Chondrocyte (in vitro differentiated cells): ENCODE results near the gene UVRAG. TPM values are rescaled to one million over a fixed set of nuclear protein-coding genes. Genes with fewer than 3 reads are reported as not detected.
A peak's percentile ranks its signal among the peaks of the same experiment; 100 is the strongest.

Experiments used
- DNase-seq: peaks from one replicate; pipeline ENCODE4 v3.0.0; 2021; ENCODE audit warnings: mixed read lengths, low spot score
- H3K27ac Mint-ChIP-seq: one replicate; pipeline ENCODE4 v1.8.0; 2021; ENCODE audit warnings: mild to moderate bottlenecking, moderate library complexity, mixed read lengths; ENCODE audit not compliant: unreplicated experiment
- H3K27me3 Mint-ChIP-seq: 2 replicates; pipeline ENCODE4 v1.8.0; 2021; ENCODE audit warnings: low read depth, mixed read lengths
- H3K36me3 Mint-ChIP-seq: 2 replicates; pipeline ENCODE4 v1.8.0; 2021; ENCODE audit warnings: low read depth, mixed read lengths
- H3K4me1 Mint-ChIP-seq: 2 replicates; pipeline ENCODE4 v1.8.0; 2021; ENCODE audit warnings: low read depth, mild to moderate bottlenecking, mixed read lengths
- H3K4me3 Mint-ChIP-seq: one replicate; pipeline ENCODE4 v1.8.0; 2021; ENCODE audit warnings: mild to moderate bottlenecking, moderate library complexity, mixed read lengths; ENCODE audit not compliant: unreplicated experiment
- H3K9me3 Mint-ChIP-seq: 2 replicates; pipeline ENCODE4 v1.8.0; 2021; ENCODE audit warnings: low read depth, mixed read lengths
- total RNA-seq: library from RNA; stranded (reverse); gene quantifications from 3 replicates; pipeline ENCODE4 v1.2.1, GENCODE V29; 2021
- TF ChIP-seq, protein P1 (sequence below): fragments of 200-600 bp; sonication (generic); IDR thresholded peaks from 2 replicates; pipeline ENCODE4 v1.5.0; 2021; ENCODE audit warnings: antibody characterized with exemption, mild to moderate bottlenecking, moderate library complexity

UVRAG gene
- total RNA-seq, 1 donor from 2014 or later: 16.9 TPM

GRCh38 chr11:75945947-75946346 is 130.9 kb downstream of the UVRAG start:
- Mint-ChIP-seq H3K4me1 (peaks cover 26% of the 10 kb centered on the region), H3K4me3 (no peak overlapping the region), H3K27me3 (no peaks in the 10 kb centered on the region), H3K9me3 (no peaks in the 10 kb centered on the region), H3K27ac (peak overlapping the region; percentile 65), H3K36me3 (no peaks in the 10 kb centered on the region)
- no peak for DNase-seq
- TF ChIP-seq, protein P1, sequence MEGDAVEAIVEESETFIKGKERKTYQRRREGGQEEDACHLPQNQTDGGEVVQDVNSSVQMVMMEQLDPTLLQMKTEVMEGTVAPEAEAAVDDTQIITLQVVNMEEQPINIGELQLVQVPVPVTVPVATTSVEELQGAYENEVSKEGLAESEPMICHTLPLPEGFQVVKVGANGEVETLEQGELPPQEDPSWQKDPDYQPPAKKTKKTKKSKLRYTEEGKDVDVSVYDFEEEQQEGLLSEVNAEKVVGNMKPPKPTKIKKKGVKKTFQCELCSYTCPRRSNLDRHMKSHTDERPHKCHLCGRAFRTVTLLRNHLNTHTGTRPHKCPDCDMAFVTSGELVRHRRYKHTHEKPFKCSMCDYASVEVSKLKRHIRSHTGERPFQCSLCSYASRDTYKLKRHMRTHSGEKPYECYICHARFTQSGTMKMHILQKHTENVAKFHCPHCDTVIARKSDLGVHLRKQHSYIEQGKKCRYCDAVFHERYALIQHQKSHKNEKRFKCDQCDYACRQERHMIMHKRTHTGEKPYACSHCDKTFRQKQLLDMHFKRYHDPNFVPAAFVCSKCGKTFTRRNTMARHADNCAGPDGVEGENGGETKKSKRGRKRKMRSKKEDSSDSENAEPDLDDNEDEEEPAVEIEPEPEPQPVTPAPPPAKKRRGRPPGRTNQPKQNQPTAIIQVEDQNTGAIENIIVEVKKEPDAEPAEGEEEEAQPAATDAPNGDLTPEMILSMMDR: no peak

DNA sequence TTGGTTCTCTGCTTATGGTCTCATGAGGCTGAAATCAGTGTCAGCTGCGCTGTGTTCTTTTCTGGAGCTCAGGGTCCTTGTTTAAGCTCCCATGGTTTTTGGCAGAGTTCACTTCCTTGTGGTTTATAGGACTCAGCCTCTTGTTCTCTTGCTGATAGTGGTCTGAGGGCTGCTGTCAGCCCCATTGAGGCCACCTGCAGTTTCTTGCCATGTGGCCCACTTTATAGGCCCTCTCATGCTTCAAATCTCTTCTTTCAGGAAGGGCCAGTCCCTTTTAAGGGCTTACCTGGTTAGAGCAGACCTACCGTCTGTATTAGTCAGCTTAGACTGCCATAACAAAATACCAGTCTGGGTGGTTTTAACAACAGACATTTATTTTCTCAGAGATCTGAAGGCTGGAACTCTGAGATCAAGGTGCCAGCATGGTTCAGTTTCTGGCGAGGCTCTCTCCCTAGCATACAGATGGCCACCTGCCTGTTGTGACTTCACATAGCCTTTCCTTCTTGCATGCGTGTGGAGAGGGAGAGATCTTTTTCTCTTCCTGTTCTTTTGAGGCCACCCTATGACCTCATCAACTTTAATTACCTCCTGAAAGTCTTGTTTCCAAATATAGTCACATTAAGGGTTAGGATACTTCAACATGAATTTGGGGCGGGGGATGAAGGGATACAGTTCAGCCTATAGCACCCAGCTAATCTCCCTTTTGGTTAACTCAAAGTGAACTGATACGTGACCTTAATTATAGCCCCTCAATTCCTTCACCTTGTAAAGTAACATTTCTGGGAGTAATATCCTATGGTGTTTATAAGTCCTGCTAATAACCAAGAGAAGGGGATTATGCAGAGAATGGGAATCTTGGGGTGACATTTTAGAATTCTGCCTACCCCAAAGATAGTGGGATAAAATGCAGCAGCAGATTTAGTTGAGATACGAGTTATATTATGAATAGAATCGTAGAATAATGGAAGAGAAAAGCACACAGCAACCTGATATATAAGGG is 131.8 kb downstream of the UVRAG start:
- TF ChIP-seq, protein P1: no peak
- Mint-ChIP-seq H3K9me3 (no peaks in the 10 kb centered on the region), H3K27me3 (no peaks in the 10 kb centered on the region), H3K4me3 (no peak overlapping the region), H3K4me1 (peaks cover 26% of the 10 kb centered on the region), H3K27ac (peak overlapping the region; percentile 65), H3K36me3 (no peaks in the 10 kb centered on the region)
- DNase-seq: no peak

DNA sequence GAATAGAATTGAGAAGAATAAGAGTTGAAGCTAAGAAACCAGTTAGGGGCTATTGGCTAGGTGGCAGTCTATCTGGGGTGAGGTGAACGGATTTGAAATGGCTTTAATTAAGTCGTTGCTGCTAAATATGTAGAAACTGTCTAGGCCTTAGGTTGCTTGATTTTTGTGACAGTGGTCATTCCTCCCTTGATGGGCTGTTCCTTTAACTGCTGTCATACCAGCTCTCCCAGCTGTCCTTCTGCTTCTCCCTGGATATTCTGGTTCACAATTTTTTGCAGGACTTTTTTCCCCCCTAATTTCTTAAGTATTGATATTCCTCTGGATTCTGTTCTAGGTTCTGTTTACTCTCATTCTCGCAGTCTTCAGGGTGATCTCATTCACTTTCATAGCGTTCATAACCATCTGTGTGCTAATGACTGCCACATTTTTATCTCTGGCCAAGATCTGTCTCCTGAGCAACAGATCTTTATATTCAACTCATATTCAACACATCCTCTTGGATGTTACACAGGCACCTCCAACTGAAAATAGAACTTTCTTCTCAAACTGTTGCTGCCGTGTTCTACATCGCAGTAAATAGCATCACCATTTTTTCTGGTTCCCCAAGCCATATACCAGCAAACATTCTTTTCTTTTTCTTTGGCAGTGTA is 134.1 kb downstream of the UVRAG start:
- H3K27ac Mint-ChIP-seq: no peak overlapping the region
- no peaks in the 10 kb centered on the region for H3K9me3 Mint-ChIP-seq
- TF ChIP-seq, protein P1: no peak
- no peak for DNase-seq
- no peak overlapping the region for H3K4me3 Mint-ChIP-seq
- peaks cover 40% of the 10 kb centered on the region for H3K4me1 Mint-ChIP-seq
- no peaks in the 10 kb centered on the region for H3K27me3 Mint-ChIP-seq
- no peaks in the 10 kb centered on the region for H3K36me3 Mint-ChIP-seq

GRCh38 chr11:75950141-75950540 is 135.1 kb downstream of the UVRAG start:
- peaks cover 50% of the 10 kb centered on the region for H3K4me1 Mint-ChIP-seq
- TF ChIP-seq, protein P1: no peak
- H3K4me3 Mint-ChIP-seq: no peak overlapping the region
- no peaks in the 10 kb centered on the region for H3K27me3 Mint-ChIP-seq
- no peak overlapping the region for H3K27ac Mint-ChIP-seq
- no peak for DNase-seq
- no peaks in the 10 kb centered on the region for H3K36me3 Mint-ChIP-seq
- no peaks in the 10 kb centered on the region for H3K9me3 Mint-ChIP-seq

DNA sequence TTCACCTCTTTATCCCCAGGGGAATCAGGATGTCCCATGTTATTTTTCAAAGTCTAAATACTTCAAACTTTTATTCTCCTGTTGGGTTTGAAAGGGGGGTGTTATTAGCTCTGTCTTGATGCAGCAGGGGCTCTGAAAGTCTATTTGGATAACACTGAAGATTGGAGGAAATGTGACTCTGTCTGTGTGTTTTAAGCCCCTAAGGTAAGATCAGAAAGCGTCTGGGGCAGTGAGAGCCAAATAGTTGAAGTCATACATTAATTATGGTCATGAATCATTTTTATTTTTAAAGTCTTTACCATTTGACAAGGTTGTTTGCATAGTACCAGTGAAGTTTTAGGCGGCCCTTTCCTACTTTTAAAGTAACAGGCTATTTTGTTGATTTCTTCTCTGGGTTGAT is 139.0 kb downstream of the UVRAG start:
- DNase-seq: no peak
- Mint-ChIP-seq H3K36me3 (peaks cover 1% of the 10 kb centered on the region), H3K9me3 (peaks cover 5% of the 10 kb centered on the region), H3K27ac (peak overlapping the region; percentile 89), H3K27me3 (no peaks in the 10 kb centered on the region), H3K4me1 (peaks cover 35% of the 10 kb centered on the region), H3K4me3 (no peak overlapping the region)
- TF ChIP-seq, protein P1: no peak
